Activated CD8-positive, alpha-beta T cell treated with anti-CD3 and anti-CD28 coated beads for 36 hours (primary cell): ENCODE measurements around the gene ANKRD44. TPM values are rescaled to one million over a fixed set of nuclear protein-coding genes. Genes with fewer than 3 reads are reported as not detected.

Experiments used
- ATAC-seq: fragments of 200-7000 bp; cut with Tn5 transposase; one replicate; pipeline ENCODE4 v1.10.0; 2021; ENCODE audit warnings: mild to moderate bottlenecking, moderate library complexity
- CTCF ChIA-PET: fragments of 350-600 bp; sonication (Branson Sonifier 250); formaldehyde crosslinking; loops from one replicate; lab custom pipeline; 2021; ENCODE audit warnings: antibody characterized with exemption; lab: Charles Lee
- POLR2A ChIA-PET: fragments of 350-600 bp; sonication (Branson Sonifier 250); formaldehyde crosslinking; loops from one replicate; lab custom pipeline; 2021; ENCODE audit warnings: antibody characterized with exemption; lab: Charles Lee
- DNase-seq: peaks from one replicate; pipeline ENCODE4 v3.0.0-alpha.2; 2020
- H3K27ac Mint-ChIP-seq: one replicate; pipeline ENCODE4 v1.8.0; 2021; ENCODE audit warnings: mild to moderate bottlenecking, mixed read lengths
- H3K27me3 Mint-ChIP-seq: one replicate; pipeline ENCODE4 v1.8.0; 2021; ENCODE audit warnings: mixed read lengths
- H3K36me3 Mint-ChIP-seq: one replicate; pipeline ENCODE4 v1.8.0; 2021; ENCODE audit warnings: low read depth, mixed read lengths
- H3K4me1 Mint-ChIP-seq: one replicate; pipeline ENCODE4 v1.8.0; 2021; ENCODE audit warnings: low read depth, mixed read lengths
- H3K4me3 Mint-ChIP-seq: one replicate; pipeline ENCODE4 v1.8.0; 2021; ENCODE audit warnings: mild to moderate bottlenecking, moderate library complexity, mixed read lengths
- H3K9me3 Mint-ChIP-seq: one replicate; pipeline ENCODE4 v1.8.0; 2021; ENCODE audit warnings: mixed read lengths
- CTCF ChIP-seq: fragments of 200-600 bp; IDR thresholded peaks from one replicate; pipeline ENCODE4 v1.8.0; 2022; ENCODE audit warnings: antibody characterized with exemption, mild to moderate bottlenecking
- intact Hi-C: fragments of 100-400 bp; cut with micrococcal nuclease; formaldehyde crosslinking; loops from one replicate; pipeline ENCODE4 v1.10.0; 2022
- total RNA-seq, 2 experiments: library from RNA; stranded (reverse); gene quantifications; one replicate each; pipeline ENCODE4 v1.2.3, GENCODE V29; 2021

ANKRD44 gene
- total RNA-seq, 2 experiments from 2014 or later = 131 to 132 TPM

- ATAC-seq (no peak), DNase-seq (no peak)
- H3K36me3 Mint-ChIP-seq = peaks cover 57% of the 10 kb centered on the region
- POLR2A ChIA-PET = interaction anchor here (0.6 to 1.0 kb wide), 3 partner anchors 11 to 54 kb away, joined by 3 to 4 read pairs (median 3); no protein-coding TSS in a partner anchor
- TF ChIP-seq CTCF = no peak
- no peaks in the 10 kb centered on the region for H3K27me3 Mint-ChIP-seq
- H3K27ac Mint-ChIP-seq = peak overlapping the region; percentile 88
- H3K4me3 Mint-ChIP-seq = no peak overlapping the region
- CTCF ChIA-PET = interaction anchor here (1.3 kb wide), 1 partner anchor 19 kb away, joined by 4 read pairs; no protein-coding TSS in a partner anchor
- intact Hi-C loops = no loop called here
- no peaks in the 10 kb centered on the region for H3K9me3 Mint-ChIP-seq
- peaks cover 43% of the 10 kb centered on the region for H3K4me1 Mint-ChIP-seq
Observed at GRCh38 chr2:196992466-196992865, 318.1 kb downstream of the ANKRD44 start.

DNA sequence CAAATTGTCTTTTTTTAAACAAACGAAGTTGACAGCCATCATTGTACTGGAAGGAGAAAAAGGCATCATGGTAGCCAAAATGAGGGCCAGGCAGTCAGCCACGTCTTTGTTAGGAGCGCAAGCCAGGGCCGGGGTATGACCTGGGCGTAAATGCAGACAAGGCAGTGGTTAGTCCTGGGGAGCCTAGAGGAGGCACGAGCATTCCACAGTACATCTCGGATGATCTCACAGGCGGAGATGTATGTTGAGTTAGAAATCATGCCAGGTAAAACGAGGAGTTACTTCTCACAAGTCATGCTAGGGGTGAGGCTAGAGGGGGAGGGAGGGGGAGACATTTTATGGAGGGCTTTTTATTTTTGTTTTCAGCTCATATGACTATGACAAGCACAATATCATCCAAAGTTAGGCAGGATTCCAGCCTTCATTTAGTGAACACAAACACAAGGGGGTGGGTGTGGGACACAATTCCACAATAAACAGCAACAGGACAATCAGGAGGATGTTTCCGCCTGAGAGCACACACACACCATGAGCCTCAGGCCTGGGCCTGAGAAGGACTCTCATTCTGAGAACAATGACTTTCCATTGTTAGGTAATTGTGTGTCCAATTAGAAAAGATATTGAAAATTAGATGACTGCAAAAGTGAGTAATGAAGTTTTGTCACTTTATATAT, 319.7 kb downstream of the ANKRD44 start:
- Mint-ChIP-seq H3K4me3 (no peak overlapping the region), H3K9me3 (no peaks in the 10 kb centered on the region), H3K4me1 (peaks cover 50% of the 10 kb centered on the region), H3K27me3 (no peaks in the 10 kb centered on the region), H3K27ac (peak overlapping the region; percentile 88), H3K36me3 (peaks cover 57% of the 10 kb centered on the region)
- ChIA-PET POLR2A (interaction anchor here (1.4 kb wide), 1 partner anchor 16 kb away, joined by 4 read pairs; no protein-coding TSS in a partner anchor), CTCF (interaction anchor here (0.9 to 1.5 kb wide), 2 partner anchors 22 to 85 kb away, joined by 4 to 6 read pairs; no protein-coding TSS in a partner anchor)
- DNase-seq = no peak
- intact Hi-C loops = no loop called here
- no peak for TF ChIP-seq CTCF
- no peak for ATAC-seq

GRCh38 chr2:196990092-196990491, 320.5 kb downstream of the ANKRD44 start:
- H3K27ac Mint-ChIP-seq = peak overlapping the region; percentile 88
- no peaks in the 10 kb centered on the region for H3K27me3 Mint-ChIP-seq
- intact Hi-C loops = no loop called here
- CTCF ChIA-PET = interaction anchor here (0.9 to 3.2 kb wide), 3 partner anchors 22 to 123 kb away, joined by 4 to 8 read pairs (median 6); no protein-coding TSS in a partner anchor
- H3K4me3 Mint-ChIP-seq = no peak overlapping the region
- DNase-seq (no peak), ATAC-seq (no peak)
- H3K36me3 Mint-ChIP-seq = peaks cover 61% of the 10 kb centered on the region
- H3K9me3 Mint-ChIP-seq = peaks cover 3% of the 10 kb centered on the region
- peaks cover 57% of the 10 kb centered on the region for H3K4me1 Mint-ChIP-seq
- TF ChIP-seq CTCF = no peak
- POLR2A ChIA-PET = interaction anchor here (0.6 to 1.8 kb wide), 4 partner anchors 16 to 243 kb away, joined by 3 to 5 read pairs (median 4); partner anchors contain the start of genes GTF3C3 and PGAP1

DNA sequence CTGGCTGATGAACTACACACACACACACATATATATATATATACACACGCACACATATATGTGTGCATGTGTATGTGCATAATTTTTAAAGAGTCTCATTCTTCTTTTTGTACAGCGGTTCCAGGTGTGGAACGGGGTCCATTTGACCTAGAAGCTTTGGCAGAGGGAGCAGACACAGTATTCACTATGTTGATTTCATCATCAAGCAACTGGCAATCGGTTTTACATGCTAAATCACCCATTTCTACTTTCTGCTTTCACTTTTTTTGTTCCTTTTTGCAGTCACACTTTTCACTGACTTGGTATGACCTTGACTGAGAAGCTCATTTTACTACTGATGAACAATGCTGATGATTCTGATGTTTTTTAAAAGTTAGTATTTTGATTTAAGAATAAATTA, 321.1 kb downstream of the ANKRD44 start:
- CTCF ChIA-PET = interaction anchor here (0.8 to 3.2 kb wide), 3 partner anchors 16 to 124 kb away, joined by 3 to 8 read pairs (median 6); no protein-coding TSS in a partner anchor
- no peak for DNase-seq
- peaks cover 63% of the 10 kb centered on the region for H3K36me3 Mint-ChIP-seq
- peak overlapping the region; percentile 88 for H3K27ac Mint-ChIP-seq
- peaks cover 60% of the 10 kb centered on the region for H3K4me1 Mint-ChIP-seq
- H3K27me3 Mint-ChIP-seq = no peaks in the 10 kb centered on the region
- H3K9me3 Mint-ChIP-seq = peaks cover 3% of the 10 kb centered on the region
- POLR2A ChIA-PET = interaction anchor here (0.6 to 1.8 kb wide), 4 partner anchors 15 to 244 kb away, joined by 3 to 5 read pairs (median 4); partner anchors contain the start of genes GTF3C3 and PGAP1
- TF ChIP-seq CTCF = no peak
- ATAC-seq = no peak
- no peak overlapping the region for H3K4me3 Mint-ChIP-seq
- intact Hi-C loops = loop anchor here (5.0 kb wide), 1 partner anchor 62 kb away; the partner anchor contains the start of gene PGAP1
